ENCODE measurements around the gene FUT7. TPM values are rescaled to one million over a fixed set of nuclear protein-coding genes. Genes with fewer than 3 reads are reported as not detected.
"Not testable (repeated sequence)": the region's sequence is repeated elsewhere in the genome, so short reads cannot be mapped to it uniquely, and the experiment has no call there.

Gene FUT7
- total RNA-seq, 1 donor, result not detected

DNA sequence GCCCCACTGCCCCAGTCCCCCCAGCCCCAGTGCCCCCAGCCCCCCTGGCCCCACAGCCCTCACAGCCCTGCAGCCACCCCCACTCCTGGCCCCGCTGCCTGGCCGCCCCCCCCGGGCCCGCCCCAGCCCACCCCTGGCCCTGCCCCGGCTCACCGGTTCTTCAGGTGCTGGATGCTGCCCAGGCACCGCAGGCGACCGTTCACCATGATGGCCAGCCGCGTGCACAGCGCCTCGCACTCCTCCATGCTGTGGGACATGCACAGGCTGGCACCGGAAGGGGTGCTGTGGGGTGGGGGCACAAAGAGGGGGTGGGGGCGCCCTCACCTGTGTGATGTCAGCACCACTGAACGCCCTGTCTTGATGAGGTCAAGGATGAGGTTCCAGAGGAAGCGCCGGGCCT lies 22.7 kb downstream of the FUT7 start:
- H3K4me3 ChIP-seq (ENCODE audit: low read depth, low read length), result no peak overlapping the region
- DNase-seq (ENCODE audit: low read depth), result no peak
- TF ChIP-seq, protein P1, sequence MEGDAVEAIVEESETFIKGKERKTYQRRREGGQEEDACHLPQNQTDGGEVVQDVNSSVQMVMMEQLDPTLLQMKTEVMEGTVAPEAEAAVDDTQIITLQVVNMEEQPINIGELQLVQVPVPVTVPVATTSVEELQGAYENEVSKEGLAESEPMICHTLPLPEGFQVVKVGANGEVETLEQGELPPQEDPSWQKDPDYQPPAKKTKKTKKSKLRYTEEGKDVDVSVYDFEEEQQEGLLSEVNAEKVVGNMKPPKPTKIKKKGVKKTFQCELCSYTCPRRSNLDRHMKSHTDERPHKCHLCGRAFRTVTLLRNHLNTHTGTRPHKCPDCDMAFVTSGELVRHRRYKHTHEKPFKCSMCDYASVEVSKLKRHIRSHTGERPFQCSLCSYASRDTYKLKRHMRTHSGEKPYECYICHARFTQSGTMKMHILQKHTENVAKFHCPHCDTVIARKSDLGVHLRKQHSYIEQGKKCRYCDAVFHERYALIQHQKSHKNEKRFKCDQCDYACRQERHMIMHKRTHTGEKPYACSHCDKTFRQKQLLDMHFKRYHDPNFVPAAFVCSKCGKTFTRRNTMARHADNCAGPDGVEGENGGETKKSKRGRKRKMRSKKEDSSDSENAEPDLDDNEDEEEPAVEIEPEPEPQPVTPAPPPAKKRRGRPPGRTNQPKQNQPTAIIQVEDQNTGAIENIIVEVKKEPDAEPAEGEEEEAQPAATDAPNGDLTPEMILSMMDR (IDR thresholded peaks at IDR 0.05; ENCODE audit: insufficient read depth, low read length), result no peak

DNA sequence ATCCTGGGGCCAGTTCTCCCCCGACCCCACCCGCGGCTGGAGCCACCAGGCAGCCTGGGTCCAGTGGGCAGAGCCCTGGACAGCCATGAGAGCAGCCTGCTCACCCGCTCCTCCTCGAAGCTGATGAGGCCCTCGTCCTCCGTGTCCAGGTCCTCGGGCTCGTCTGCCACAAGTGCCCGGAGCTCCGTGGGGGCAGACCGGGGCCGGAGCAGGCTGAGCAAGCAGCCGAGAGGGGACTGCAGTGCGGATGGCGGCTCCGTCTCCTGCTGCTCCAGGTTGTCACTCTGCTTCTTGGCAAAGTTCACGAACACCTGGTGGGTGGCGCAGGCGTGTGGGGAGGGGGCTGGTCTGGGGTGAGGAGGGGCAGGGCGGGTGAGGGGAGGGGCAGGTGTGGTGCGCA lies 23.6 kb downstream of the FUT7 start:
- DNase-seq (ENCODE audit: low read depth), result no peak
- no peak overlapping the region for H3K4me3 ChIP-seq (ENCODE audit: low read depth, low read length)
- TF ChIP-seq, protein P1 (IDR thresholded peaks at IDR 0.05; ENCODE audit: insufficient read depth, low read length), result no peak

DNA sequence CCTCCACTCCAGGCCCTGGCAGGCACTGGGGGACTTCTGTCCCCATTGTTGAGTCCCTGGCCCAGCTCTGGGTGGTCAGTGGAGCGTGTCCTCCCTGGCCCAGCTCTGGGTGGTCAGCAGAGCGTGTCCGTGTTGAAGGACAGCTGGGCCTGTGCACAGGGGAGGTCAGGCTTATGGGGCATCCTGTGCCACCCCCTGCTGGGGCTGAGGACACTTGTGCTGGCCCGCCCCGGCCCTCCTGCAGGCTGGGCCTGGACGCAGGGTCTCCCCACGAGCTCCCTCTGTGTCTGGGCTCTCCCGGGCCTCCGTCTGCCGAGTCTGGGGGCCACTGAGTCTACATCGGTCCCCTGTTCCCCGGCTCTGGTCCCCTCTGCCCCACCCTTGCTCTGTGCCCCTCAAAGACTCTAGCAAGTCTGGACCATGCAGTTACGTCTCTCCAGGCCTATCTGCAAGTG lies 24.0 kb downstream of the FUT7 start:
- TF ChIP-seq, protein P1 (IDR thresholded peaks at IDR 0.05; ENCODE audit: insufficient read depth, low read length), result no peak
- no peak overlapping the region for H3K4me3 ChIP-seq (ENCODE audit: low read depth, low read length)
- no peak for DNase-seq (ENCODE audit: low read depth)

DNA sequence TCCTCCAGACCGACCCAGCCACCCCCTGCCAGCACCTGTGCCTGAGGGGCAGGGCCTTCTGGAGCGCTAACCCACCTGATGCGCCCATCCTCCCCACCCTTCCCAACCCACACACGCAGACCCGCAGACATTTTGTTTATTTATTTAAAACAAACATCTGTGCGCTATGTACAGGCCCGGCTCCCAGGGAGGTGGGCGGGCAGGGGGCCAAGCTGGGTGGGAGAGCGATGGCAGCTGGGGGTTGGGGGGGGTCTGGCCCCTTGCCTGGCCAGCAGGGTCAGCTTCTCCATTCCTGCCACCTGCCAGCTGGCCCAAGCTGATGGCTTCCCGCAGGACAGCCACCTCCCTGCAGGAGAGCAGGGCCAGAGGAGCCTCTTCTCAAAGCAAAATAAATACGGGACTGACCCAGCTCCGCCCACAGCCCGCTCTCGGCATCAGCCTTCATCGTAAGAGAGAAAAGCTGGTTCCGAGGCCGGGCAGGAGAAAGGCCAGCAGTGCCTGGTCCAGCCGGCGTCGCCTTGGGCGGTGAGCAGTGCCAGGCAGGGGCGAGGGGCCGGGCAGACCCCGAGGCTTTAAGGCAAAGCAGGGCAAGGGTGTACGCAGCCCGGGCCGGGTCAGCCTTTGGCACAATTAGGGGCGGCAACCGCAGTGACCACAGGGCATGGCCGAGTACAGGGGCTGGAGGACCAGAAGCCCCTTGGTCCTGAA lies 24.6 kb downstream of the FUT7 start:
- H3K4me3 ChIP-seq (ENCODE audit: low read depth, low read length), result no peak overlapping the region
- TF ChIP-seq, protein P1 (IDR thresholded peaks at IDR 0.05; ENCODE audit: insufficient read depth, low read length), result no peak
- no peak for DNase-seq (ENCODE audit: low read depth)

DNA sequence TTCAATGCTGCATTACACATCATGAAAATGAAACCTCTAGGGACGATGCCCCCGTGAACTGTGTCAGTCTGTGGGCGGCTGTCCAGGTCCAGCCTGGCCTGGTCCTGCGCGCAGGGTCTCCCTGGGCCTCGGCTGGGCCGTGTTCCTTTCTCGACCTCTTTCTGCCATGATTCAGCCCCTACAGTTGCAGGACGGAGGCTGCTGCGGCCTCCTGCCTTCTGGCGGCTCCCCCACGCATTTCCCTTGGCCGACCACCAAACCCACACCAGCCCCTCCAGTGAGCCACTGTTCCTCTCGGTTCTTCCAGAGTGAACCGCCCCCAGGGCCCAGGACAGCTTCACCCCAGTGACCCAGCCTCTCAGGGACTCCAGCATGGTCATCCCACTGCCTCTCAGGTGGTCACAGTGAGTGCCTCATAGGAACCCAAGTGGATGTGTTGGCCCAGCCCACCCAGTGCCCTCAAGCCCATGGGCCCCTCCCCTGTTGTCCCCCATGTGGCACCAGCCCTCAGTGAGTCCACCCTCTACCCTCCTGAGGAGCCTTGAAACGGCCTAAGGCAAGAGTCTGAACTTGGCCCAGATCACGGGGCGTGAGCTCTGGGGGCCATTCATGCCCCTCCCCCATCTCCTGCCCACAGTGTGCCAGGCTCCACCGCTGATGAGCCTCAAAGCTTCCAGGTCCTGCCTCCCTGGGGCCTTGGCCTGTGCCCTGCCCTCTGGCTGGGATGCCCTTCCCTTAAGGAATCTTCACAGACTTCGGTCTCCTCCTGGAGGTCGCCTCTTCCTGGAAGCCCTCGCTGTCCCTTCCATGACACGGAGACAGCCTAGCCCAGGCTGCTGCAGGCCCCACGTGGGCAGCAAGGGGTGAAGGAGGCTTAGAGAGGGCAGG lies 25.5 kb downstream of the FUT7 start:
- H3K4me3 ChIP-seq (ENCODE audit: low read depth, low read length), result no peak overlapping the region
- no peak for DNase-seq (ENCODE audit: low read depth)
- TF ChIP-seq, protein P1 (IDR thresholded peaks at IDR 0.05; ENCODE audit: insufficient read depth, low read length), result no peak

DNA sequence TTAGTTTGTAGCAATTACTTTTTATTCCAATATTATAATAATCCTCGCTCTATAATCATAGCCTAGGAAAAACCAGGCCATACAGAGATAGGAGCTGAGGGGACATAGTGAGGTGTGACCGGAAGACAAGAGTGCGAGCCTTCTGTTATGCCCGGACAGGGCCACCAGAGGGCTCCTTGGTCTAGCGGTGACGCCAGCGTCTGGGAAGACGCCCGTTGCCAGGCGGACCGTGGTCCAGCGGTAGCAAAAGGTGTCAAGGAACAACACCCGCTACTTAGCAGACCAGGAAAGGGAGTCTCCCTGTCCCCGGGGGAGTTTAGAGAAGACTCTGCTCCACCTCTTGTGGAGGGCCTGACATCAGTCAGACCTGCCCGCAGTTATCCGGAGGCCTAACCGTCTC lies 27.6 kb downstream of the FUT7 start:
- DNase-seq (ENCODE audit: low read depth); H3K4me3 ChIP-seq (ENCODE audit: low read depth, low read length): not testable (repeated sequence)

DNA sequence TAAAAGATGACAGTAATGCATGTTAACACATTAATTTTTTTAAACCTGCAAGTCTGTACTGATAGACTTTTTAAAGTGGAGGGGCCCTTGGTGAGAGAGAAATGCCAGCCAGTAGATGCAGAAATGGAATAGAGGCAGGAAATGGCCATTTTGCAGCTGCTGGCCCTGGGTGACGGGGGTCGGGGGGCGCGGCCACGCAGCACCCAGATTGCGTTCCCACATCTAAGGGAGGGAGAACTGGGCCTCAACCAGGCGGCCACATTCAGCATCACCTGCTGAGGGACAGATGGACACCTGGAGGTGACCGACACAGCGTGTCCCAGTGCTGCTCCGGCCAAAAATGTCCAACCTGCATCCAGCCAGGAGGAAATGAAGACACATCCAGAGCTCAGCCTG lies 29.2 kb downstream of the FUT7 start:
- no peak for DNase-seq (ENCODE audit: low read depth)
- TF ChIP-seq, protein P1 (IDR thresholded peaks at IDR 0.05; ENCODE audit: insufficient read depth, low read length), result no peak
- H3K4me3 ChIP-seq (ENCODE audit: low read depth, low read length), result no peak overlapping the region

Data from fibroblast of the aortic adventitia (primary cell).